GM12891 (cell line): ENCODE data around the gene MLIP.

Experiments
- DNase-seq: peaks from one replicate; pipeline ENCODE4 v3.0.0; 2011; ENCODE audit warnings: low spot score; ENCODE audit not compliant: insufficient read length
- FAIRE-seq: peaks from 2 replicates; lab custom pipeline; 2011; peaks lifted over from hg19 to GRCh38; lab: Jason Lieb, UNC
- PAX5 ChIP-seq: IDR thresholded peaks from 2 replicates; pipeline ENCODE4 v1.6.1; 2011; ENCODE audit warnings: low read length, moderate library complexity, mild to moderate bottlenecking; ENCODE audit not compliant: insufficient read depth, severe bottlenecking
- POLR2A ChIP-seq: IDR thresholded peaks from 2 replicates; pipeline ENCODE4 v1.6.1; 2011; ENCODE audit warnings: low read depth, low read length, control low read depth
- POLR2AphosphoS5 ChIP-seq: IDR thresholded peaks from 2 replicates; pipeline ENCODE4 v1.6.1; 2011; ENCODE audit warnings: low read depth, low read length, control low read depth
- POU2F2 ChIP-seq: IDR thresholded peaks from 2 replicates; pipeline ENCODE4 v1.6.1; 2011; ENCODE audit warnings: low read depth, mild to moderate bottlenecking, control low read depth, low read length, moderate library complexity
- SPI1 ChIP-seq: IDR thresholded peaks from 2 replicates; pipeline ENCODE4 v1.6.1; 2011; ENCODE audit warnings: low read depth, low read length, control low read depth
- TAF1 ChIP-seq: IDR thresholded peaks from 2 replicates; pipeline ENCODE4 v1.6.1; 2011; ENCODE audit warnings: low read depth, low read length, control low read depth

MLIP gene

GRCh38 chr6:54264581-54265272 lies 153.5 kb downstream of the MLIP start:
- DNase-seq (no peak), FAIRE-seq (no peak)
- TF ChIP-seq PAX5 (no peak), TAF1 (no peak), POU2F2 (no peak), POLR2A (no peak), POLR2AphosphoS5 (no peak), SPI1 (no peak)

GRCh38 chr6:54266400-54266923 lies 155.2 kb downstream of the MLIP start:
- FAIRE-seq (no peak), DNase-seq (no peak)
- no peak for TF ChIP-seq POLR2AphosphoS5
- TF ChIP-seq TAF1 = no peak
- no peak for TF ChIP-seq POLR2A
- no peak for TF ChIP-seq POU2F2

- no peak for TF ChIP-seq POLR2A
- no peak for TF ChIP-seq TAF1
- FAIRE-seq (no peak), DNase-seq (no peak)
These were observed 156.6 kb downstream of the MLIP start for GRCh38 chr6:54267798-54268197.

- no peak for TF ChIP-seq PAX5
- no peak for TF ChIP-seq POU2F2
- TF ChIP-seq POLR2A = no peak
- no peak for TF ChIP-seq SPI1
- no peak for TF ChIP-seq POLR2AphosphoS5
- no peak for TF ChIP-seq TAF1
- no peak for FAIRE-seq
- DNase-seq = no peak
These were observed 162.1 kb downstream of the MLIP start for GRCh38 chr6:54273214-54273820.

GRCh38 chr6:54274383-54274782 lies 163.1 kb downstream of the MLIP start:
- no peak for TF ChIP-seq PAX5
- no peak for TF ChIP-seq POLR2AphosphoS5
- TF ChIP-seq TAF1 = no peak
- TF ChIP-seq SPI1 = no peak
- no peak for TF ChIP-seq POU2F2
- no peak for FAIRE-seq

GRCh38 chr6:54282186-54282585 lies 170.9 kb downstream of the MLIP start:
- no peak for FAIRE-seq
- no peak for TF ChIP-seq SPI1
- no peak for TF ChIP-seq TAF1
- no peak for TF ChIP-seq POU2F2
- no peak for TF ChIP-seq PAX5
- no peak for TF ChIP-seq POLR2A
- TF ChIP-seq POLR2AphosphoS5 = no peak
- DNase-seq = no peak

More at GRCh38 chr6:54274383-54274782, 163.1 kb downstream of the MLIP start:
- no peak for DNase-seq

GRCh38 chr6:54284161-54284860 lies 173.1 kb downstream of the MLIP start:
- TF ChIP-seq POU2F2 = no peak
- TF ChIP-seq POLR2A = no peak
- TF ChIP-seq TAF1 = no peak
- TF ChIP-seq SPI1 = no peak
- no peak for TF ChIP-seq PAX5
- TF ChIP-seq POLR2AphosphoS5 = no peak
- FAIRE-seq (no peak), DNase-seq (no peak)

GRCh38 chr6:54285595-54285994 lies 174.4 kb downstream of the MLIP start:
- DNase-seq (no peak), FAIRE-seq (no peak)
- no peak for TF ChIP-seq POLR2AphosphoS5
- no peak for TF ChIP-seq TAF1
- no peak for TF ChIP-seq PAX5
- no peak for TF ChIP-seq SPI1
- no peak for TF ChIP-seq POU2F2
- TF ChIP-seq POLR2A = no peak

- TF ChIP-seq POLR2A (no peak), PAX5 (no peak), POU2F2 (no peak), SPI1 (no peak), TAF1 (no peak), POLR2AphosphoS5 (no peak)
- FAIRE-seq (no peak), DNase-seq (no peak)
These were observed 174.9 kb downstream of the MLIP start for GRCh38 chr6:54286141-54286540.
